ENCODE results near the gene EDEM3.
A peak's percentile ranks its signal among the peaks of the same experiment; 100 is the strongest.

EDEM3 gene

DNA sequence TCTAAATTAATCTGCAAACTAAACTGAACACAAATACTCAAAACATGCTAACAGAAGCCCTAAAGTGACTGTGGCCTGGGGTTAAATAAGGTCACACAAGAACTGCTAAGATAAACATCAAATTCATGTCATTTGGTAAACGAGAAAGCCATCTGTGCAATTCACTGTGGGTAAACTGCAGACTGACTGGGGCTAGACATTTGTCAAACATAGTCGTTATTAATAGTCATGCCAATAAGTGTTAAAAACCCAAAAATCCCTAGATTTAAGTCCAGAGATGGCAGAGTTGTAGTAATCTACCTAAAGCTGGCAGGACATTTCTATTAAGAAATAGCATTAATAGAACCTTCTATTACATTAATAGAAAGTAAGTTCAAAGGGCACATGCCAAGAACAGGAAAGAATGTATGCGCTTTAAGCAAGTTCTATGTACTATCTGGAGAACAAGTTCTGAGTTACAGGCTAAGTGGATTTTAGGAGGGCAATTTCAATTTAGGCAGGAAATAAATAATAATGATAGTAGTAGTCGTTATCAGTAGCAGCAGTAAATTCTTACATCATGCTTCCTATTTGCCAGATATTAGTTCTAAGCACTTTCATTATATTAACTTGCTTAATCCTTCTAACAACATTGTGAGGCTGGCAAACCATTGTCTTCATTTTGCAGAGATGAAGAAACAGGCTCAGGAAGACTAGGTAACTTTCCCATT lies 8.6 kb downstream of the EDEM3 start:
- H3K79me1 ChIP-seq (replicated peaks; ENCODE audit: low read length, poor library complexity, severe bottlenecking): peaks cover 7% of the 10 kb centered on the region
- H3K4me2 ChIP-seq (ENCODE audit: low read length, poor library complexity, severe bottlenecking): no peak overlapping the region
- H4K91ac ChIP-seq (ENCODE audit: low read length): no peak overlapping the region
- H2BK12ac ChIP-seq (ENCODE audit: low read length in 2 of 2): no peak overlapping the region
- 62% methylated on average over 1 of the region's 4 CpGs for WGBS
- H3K36me3 ChIP-seq (ENCODE audit: control insufficient read depth in 1 of 2, insufficient read depth in 2 of 2, low read depth in 1 of 2, low read length in 2 of 2): peaks cover 0 to 24% of the 10 kb centered on the region in 2 experiments
- no peak overlapping the region for H2AFZ ChIP-seq (ENCODE audit: low read depth, low read length)
- no peak overlapping the region for H3K4me3 ChIP-seq (ENCODE audit: insufficient read depth in 1 of 2, low read depth in 1 of 2, low read length in 2 of 2)
- no peak overlapping the region for H2BK5ac ChIP-seq (ENCODE audit: low read depth, low read length, poor library complexity, severe bottlenecking)
- no peaks in the 10 kb centered on the region for H3K27me3 ChIP-seq (ENCODE audit: control insufficient read depth in 1 of 2, insufficient read depth in 1 of 2, low read length in 2 of 2)
- no peak overlapping the region for H3K4ac ChIP-seq (ENCODE audit: low read depth in 1 of 2, low read length in 2 of 2)
- H2BK120ac ChIP-seq (ENCODE audit: low read depth, low read length): no peak overlapping the region
- peak; percentile 49 for DNase-seq
- no peak overlapping the region for H2AK5ac ChIP-seq (ENCODE audit: low read length, severe bottlenecking)
- H3K14ac ChIP-seq (ENCODE audit: low read length in 2 of 2): no peak overlapping the region
- H3K9ac ChIP-seq (ENCODE audit: low read length): no peak overlapping the region
- H3K18ac ChIP-seq (ENCODE audit: low read depth in 1 of 2, low read length in 2 of 2): no peak overlapping the region
- no peaks in the 10 kb centered on the region for H3K9me3 ChIP-seq (ENCODE audit: control insufficient read depth, low read length)
- peak overlapping the region; percentile 77 for H4K8ac ChIP-seq (ENCODE audit: low read length)
- no peaks in the 10 kb centered on the region for H3K4me1 ChIP-seq (ENCODE audit: control insufficient read depth, insufficient read depth, low read depth, low read length)
- H3K27ac ChIP-seq (ENCODE audit: low read length, poor library complexity, severe bottlenecking): no peak overlapping the region
- H3K23ac ChIP-seq (ENCODE audit: low read length in 2 of 2): no peak overlapping the region
- no peak overlapping the region for H2BK15ac ChIP-seq (ENCODE audit: low read depth, poor library complexity, severe bottlenecking)

DNA sequence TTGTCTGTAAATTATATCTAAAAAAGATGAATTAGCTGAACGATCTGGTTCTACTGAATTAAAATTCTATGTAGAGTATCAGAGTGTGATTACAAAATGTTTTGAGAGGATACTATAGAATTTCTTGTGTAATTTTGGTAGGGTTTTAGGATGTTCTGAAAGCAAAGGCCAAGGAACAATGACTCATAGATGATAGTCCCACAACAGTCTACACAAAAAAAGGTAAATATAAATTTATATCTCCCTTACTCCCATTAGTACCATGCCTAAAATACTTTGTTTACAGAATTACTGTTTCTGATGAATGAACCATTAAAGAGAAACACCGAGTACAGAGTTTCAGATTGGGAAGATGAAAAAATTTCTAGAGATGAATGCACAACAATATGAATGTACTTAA lies 9.5 kb downstream of the EDEM3 start:
- H3K4me1 ChIP-seq (ENCODE audit: control insufficient read depth, insufficient read depth, low read depth, low read length): no peaks in the 10 kb centered on the region
- H3K14ac ChIP-seq (ENCODE audit: low read length in 2 of 2): no peak overlapping the region
- H3K23ac ChIP-seq (ENCODE audit: low read length in 2 of 2): no peak overlapping the region
- H2AFZ ChIP-seq (ENCODE audit: low read depth, low read length): no peak overlapping the region
- H3K36me3 ChIP-seq (ENCODE audit: control insufficient read depth in 1 of 2, insufficient read depth in 2 of 2, low read depth in 1 of 2, low read length in 2 of 2): peaks cover 0 to 30% of the 10 kb centered on the region in 2 experiments
- H4K91ac ChIP-seq (ENCODE audit: low read length): no peak overlapping the region
- no peaks in the 10 kb centered on the region for H3K27me3 ChIP-seq (ENCODE audit: control insufficient read depth in 1 of 2, insufficient read depth in 1 of 2, low read length in 2 of 2)
- H3K9ac ChIP-seq (ENCODE audit: low read length): no peak overlapping the region
- DNase-seq: no peak
- H3K27ac ChIP-seq (ENCODE audit: low read length, poor library complexity, severe bottlenecking): no peak overlapping the region
- H3K9me3 ChIP-seq (ENCODE audit: control insufficient read depth, low read length): no peaks in the 10 kb centered on the region
- no peak overlapping the region for H2BK12ac ChIP-seq (ENCODE audit: low read length in 2 of 2)
- no peak overlapping the region for H3K4me2 ChIP-seq (ENCODE audit: low read length, poor library complexity, severe bottlenecking)
- H2BK15ac ChIP-seq (ENCODE audit: low read depth, poor library complexity, severe bottlenecking): no peak overlapping the region
- no peak overlapping the region for H3K4me3 ChIP-seq (ENCODE audit: insufficient read depth in 1 of 2, low read depth in 1 of 2, low read length in 2 of 2)
- H3K79me1 ChIP-seq (replicated peaks; ENCODE audit: low read length, poor library complexity, severe bottlenecking): peaks cover 5% of the 10 kb centered on the region
- WGBS: 100% methylated on average over 1 of the region's 2 CpGs
- no peak overlapping the region for H2BK120ac ChIP-seq (ENCODE audit: low read depth, low read length)
- no peak overlapping the region for H2BK5ac ChIP-seq (ENCODE audit: low read depth, low read length, poor library complexity, severe bottlenecking)
- H4K8ac ChIP-seq (ENCODE audit: low read length): no peak overlapping the region
- H3K18ac ChIP-seq (ENCODE audit: low read depth in 1 of 2, low read length in 2 of 2): no peak overlapping the region
- no peak overlapping the region for H2AK5ac ChIP-seq (ENCODE audit: low read length, severe bottlenecking)
- no peak overlapping the region for H3K4ac ChIP-seq (ENCODE audit: low read depth in 1 of 2, low read length in 2 of 2)

DNA sequence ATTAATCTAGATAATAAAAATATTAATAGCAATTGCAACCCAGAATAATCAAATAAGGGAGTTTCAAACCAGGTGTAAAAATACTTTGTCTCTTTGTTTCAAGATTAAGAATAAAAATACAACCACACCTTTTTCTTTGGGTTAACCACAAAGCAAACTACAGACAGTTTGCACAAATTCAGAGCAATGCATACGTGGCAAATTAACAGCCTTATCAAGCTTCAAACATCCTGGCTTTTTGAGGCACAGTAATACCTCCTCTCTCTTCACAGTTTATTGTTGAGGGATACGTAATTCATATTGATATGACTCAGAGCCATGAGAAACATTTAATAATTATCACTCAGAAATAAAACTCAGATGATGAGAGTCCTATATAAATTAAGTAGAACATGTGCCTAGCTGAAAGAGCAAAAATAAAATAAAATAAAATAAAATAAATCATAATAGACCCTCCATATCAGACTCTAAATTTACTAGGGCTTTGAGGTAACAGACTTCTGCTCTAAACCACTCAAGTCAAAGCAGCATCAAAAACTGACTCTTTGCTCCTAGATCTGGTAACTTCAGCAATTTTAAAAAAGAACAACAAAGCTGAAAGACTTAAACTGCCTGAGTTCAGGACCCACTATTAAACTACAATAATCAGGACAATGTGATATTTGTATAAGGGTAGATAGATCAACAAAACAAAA lies 11.4 kb downstream of the EDEM3 start:
- H2BK120ac ChIP-seq (ENCODE audit: low read depth, low read length): no peak overlapping the region
- H3K9ac ChIP-seq (ENCODE audit: low read length): no peak overlapping the region
- H2BK15ac ChIP-seq (ENCODE audit: low read depth, poor library complexity, severe bottlenecking): no peak overlapping the region
- H3K4me1 ChIP-seq (ENCODE audit: control insufficient read depth, insufficient read depth, low read depth, low read length): no peaks in the 10 kb centered on the region
- H3K14ac ChIP-seq (ENCODE audit: low read length in 2 of 2): no peak overlapping the region
- no peak overlapping the region for H3K4me2 ChIP-seq (ENCODE audit: low read length, poor library complexity, severe bottlenecking)
- H3K4ac ChIP-seq (ENCODE audit: low read depth in 1 of 2, low read length in 2 of 2): no peak overlapping the region
- H4K8ac ChIP-seq (ENCODE audit: low read length): no peak overlapping the region
- no peak overlapping the region for H4K91ac ChIP-seq (ENCODE audit: low read length)
- no peak overlapping the region for H2AK5ac ChIP-seq (ENCODE audit: low read length, severe bottlenecking)
- WGBS: 83% methylated on average over 1 of the region's 2 CpGs
- no peak overlapping the region for H2BK12ac ChIP-seq (ENCODE audit: low read length in 2 of 2)
- H3K4me3 ChIP-seq (ENCODE audit: insufficient read depth in 1 of 2, low read depth in 1 of 2, low read length in 2 of 2): no peak overlapping the region
- no peak overlapping the region for H3K27ac ChIP-seq (ENCODE audit: low read length, poor library complexity, severe bottlenecking)
- peaks cover 0 to 31% of the 10 kb centered on the region in 2 experiments for H3K36me3 ChIP-seq (ENCODE audit: control insufficient read depth in 1 of 2, insufficient read depth in 2 of 2, low read depth in 1 of 2, low read length in 2 of 2)
- H2AFZ ChIP-seq (ENCODE audit: low read depth, low read length): no peak overlapping the region
- H3K23ac ChIP-seq (ENCODE audit: low read length in 2 of 2): no peak overlapping the region
- no peaks in the 10 kb centered on the region for H3K27me3 ChIP-seq (ENCODE audit: control insufficient read depth in 1 of 2, insufficient read depth in 1 of 2, low read length in 2 of 2)
- no peak overlapping the region for H2BK5ac ChIP-seq (ENCODE audit: low read depth, low read length, poor library complexity, severe bottlenecking)
- no peak overlapping the region for H3K18ac ChIP-seq (ENCODE audit: low read depth in 1 of 2, low read length in 2 of 2)
- no peaks in the 10 kb centered on the region for H3K9me3 ChIP-seq (ENCODE audit: control insufficient read depth, low read length)
- DNase-seq: no peak
- H3K79me1 ChIP-seq (replicated peaks; ENCODE audit: low read length, poor library complexity, severe bottlenecking): peaks cover 5% of the 10 kb centered on the region

DNA sequence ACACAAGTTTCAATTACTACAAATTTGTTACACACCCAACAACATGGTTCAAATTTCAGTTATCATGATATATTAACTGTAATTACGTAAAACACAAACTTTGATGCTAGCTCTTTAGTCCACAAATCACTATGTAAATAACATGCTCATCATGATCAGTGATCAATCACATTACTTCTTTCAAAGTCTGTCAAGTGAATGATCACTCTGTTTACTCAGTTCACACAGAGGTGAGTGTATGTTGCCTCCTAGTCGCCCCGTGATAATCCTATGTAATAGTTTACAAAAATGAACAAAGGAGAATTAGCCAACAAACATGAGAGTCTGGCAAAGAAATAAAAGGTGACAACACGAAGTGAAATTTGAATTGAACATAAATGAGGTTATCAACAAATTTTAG lies 14.3 kb downstream of the EDEM3 start:
- H3K9me3 ChIP-seq (ENCODE audit: control insufficient read depth, low read length): no peaks in the 10 kb centered on the region
- H3K14ac ChIP-seq (ENCODE audit: low read length in 2 of 2): no peak overlapping the region
- no peak overlapping the region for H3K4me3 ChIP-seq (ENCODE audit: insufficient read depth in 1 of 2, low read depth in 1 of 2, low read length in 2 of 2)
- no peaks in the 10 kb centered on the region for H3K4me1 ChIP-seq (ENCODE audit: control insufficient read depth, insufficient read depth, low read depth, low read length)
- H2BK120ac ChIP-seq (ENCODE audit: low read depth, low read length): no peak overlapping the region
- H2BK5ac ChIP-seq (ENCODE audit: low read depth, low read length, poor library complexity, severe bottlenecking): no peak overlapping the region
- H3K27me3 ChIP-seq (ENCODE audit: control insufficient read depth in 1 of 2, insufficient read depth in 1 of 2, low read length in 2 of 2): no peaks in the 10 kb centered on the region
- H2BK12ac ChIP-seq (ENCODE audit: low read length in 2 of 2): no peak overlapping the region
- H3K79me1 ChIP-seq (replicated peaks; ENCODE audit: low read length, poor library complexity, severe bottlenecking): peaks cover 3% of the 10 kb centered on the region
- H2AFZ ChIP-seq (ENCODE audit: low read depth, low read length): no peak overlapping the region
- H3K36me3 ChIP-seq (ENCODE audit: control insufficient read depth in 1 of 2, insufficient read depth in 2 of 2, low read depth in 1 of 2, low read length in 2 of 2): peaks cover 0 to 36% of the 10 kb centered on the region in 2 experiments
- 100% methylated on average over 1 of the region's 4 CpGs for WGBS
- H2BK15ac ChIP-seq (ENCODE audit: low read depth, poor library complexity, severe bottlenecking): no peak overlapping the region
- H3K27ac ChIP-seq (ENCODE audit: low read length, poor library complexity, severe bottlenecking): no peak overlapping the region
- H4K8ac ChIP-seq (ENCODE audit: low read length): no peak overlapping the region
- no peak overlapping the region for H3K18ac ChIP-seq (ENCODE audit: low read depth in 1 of 2, low read length in 2 of 2)
- H3K9ac ChIP-seq (ENCODE audit: low read length): no peak overlapping the region
- H3K4me2 ChIP-seq (ENCODE audit: low read length, poor library complexity, severe bottlenecking): no peak overlapping the region
- H2AK5ac ChIP-seq (ENCODE audit: low read length, severe bottlenecking): no peak overlapping the region
- H3K23ac ChIP-seq (ENCODE audit: low read length in 2 of 2): no peak overlapping the region
- no peak overlapping the region for H4K91ac ChIP-seq (ENCODE audit: low read length)
- DNase-seq: no peak
- H3K4ac ChIP-seq (ENCODE audit: low read depth in 1 of 2, low read length in 2 of 2): no peak overlapping the region

Measured in mesenchymal stem cell (in vitro differentiated cells and primary cell).